GM21381 (cell line): ENCODE measurements around the gene TAAR5.
"Not testable (repeated sequence)": the region's sequence is repeated elsewhere in the genome, so short reads cannot be mapped to it uniquely, and the experiment has no call there.

ENCODE experiments used
- ATAC-seq: cut with Tn5 transposase; IDR thresholded peaks from one replicate; pipeline ENCODE4 v1.9.1; 2021; ENCODE audit warnings: mild to moderate bottlenecking, moderate library complexity; ENCODE audit not compliant: unreplicated experiment

TAAR5 gene

DNA sequence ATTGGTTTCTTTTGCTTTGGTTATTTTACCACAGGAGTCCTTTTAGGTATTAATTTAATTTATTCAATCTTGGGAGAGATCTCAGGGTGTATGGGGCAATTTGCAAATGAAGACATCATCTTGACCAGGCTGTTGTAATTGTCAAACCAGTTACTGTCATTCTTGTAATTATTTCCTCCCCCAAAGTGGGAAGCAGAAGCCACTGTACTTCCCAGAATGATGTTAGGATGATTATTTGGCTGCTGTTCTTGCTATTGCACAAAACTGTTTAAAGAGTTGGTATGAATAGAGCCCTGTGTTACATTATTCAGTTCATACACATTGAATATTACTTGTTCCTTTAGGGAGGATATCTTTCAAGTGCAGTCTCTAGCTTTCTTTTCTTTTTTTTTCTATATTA is 17.8 kb downstream of the TAAR5 start:
- no peak for ATAC-seq

DNA sequence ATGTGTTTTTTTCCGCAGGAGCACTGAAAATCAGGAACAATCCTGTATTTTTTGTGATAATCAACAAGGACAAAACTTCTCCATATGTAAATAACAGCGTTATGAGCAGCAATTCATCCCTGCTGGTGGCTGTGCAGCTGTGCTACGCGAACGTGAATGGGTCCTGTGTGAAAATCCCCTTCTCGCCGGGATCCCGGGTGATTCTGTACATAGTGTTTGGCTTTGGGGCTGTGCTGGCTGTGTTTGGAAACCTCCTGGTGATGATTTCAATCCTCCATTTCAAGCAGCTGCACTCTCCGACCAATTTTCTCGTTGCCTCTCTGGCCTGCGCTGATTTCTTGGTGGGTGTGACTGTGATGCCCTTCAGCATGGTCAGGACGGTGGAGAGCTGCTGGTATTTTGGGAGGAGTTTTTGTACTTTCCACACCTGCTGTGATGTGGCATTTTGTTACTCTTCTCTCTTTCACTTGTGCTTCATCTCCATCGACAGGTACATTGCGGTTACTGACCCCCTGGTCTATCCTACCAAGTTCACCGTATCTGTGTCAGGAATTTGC is 19.2 kb downstream of the TAAR5 start, which contains the start of gene TAAR6:
Gene TAAR6, plus strand, starts transcription at position 102 of the 557 bp plus-strand sequence. Its CDS starts 0 bp downstream, at position 102.
- ATAC-seq = no peak

DNA sequence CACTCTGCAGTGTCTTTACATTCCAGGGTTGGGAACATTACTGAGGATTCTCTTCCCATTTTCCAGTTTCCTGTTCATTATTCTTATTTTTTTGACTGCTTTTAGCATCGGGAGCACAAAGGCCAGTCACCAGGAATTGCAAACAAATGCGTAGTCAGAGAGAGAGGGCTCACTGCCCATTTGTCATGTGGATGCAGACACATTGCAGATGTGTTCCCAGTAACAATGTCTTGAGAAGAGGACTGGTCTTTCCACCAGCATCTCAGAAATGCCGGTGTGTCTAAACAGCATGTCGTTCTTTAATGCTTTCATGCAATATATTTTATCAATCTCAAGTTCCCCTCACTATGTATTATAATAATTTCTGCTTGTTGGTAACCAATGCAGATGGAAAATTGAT is 20.4 kb downstream of the TAAR5 start:
- ATAC-seq = no peak

DNA sequence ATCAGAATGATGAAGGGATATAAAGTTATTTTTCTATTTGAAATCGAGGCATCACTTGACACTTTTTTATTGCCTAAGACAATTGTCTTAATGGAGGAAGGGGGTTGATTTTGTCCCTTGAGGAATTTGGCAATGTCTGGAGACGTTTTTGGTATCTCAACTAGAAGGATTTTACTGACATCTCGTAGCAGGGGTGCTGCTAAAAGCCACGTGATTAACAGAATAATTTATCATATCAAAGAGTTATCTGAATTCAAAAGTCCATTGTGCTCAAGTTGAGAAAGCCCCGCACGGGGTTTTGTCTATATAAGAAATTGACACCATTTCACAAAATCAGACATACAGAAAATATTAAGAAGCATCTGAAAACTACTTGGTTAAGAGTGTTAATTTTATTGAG is 20.9 kb downstream of the TAAR5 start:
- ATAC-seq = no peak

DNA sequence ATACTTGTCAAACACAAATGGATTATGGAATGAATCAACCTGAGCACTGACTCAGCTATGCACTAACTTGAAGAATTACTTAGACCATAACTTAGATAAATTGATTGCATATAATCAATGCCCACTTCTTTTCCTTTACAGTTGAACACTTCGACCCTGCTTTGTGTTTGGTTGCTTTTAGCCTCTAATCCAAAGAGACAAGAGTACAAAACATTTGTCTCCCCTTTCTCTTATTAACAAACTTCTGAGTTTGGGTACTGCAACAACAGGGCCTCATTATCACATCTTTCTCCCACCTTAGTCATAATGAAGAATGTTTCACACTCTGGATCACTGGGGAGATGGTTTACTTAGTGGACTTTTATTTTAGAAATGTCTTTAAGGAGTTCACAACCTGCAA is 22.0 kb downstream of the TAAR5 start:
- ATAC-seq = no peak

DNA sequence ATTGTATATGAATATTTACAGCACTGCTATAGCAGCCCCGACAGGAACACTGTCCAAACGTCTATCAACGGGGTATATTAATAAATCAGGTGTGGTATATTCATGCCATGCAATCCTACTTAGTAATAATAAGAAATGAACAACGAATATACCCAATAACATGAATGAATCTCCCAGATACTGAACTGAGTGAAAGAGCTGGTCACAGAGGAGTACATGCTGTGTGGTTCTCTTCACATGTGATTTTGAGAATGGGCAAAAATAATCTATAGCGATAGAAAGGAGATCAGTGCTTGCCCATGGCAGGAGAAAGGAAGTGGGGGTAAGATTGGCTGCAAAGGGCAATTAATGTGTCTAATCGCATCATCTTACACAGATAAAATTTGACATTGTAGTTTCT is 23.1 kb downstream of the TAAR5 start:
- no peak for ATAC-seq

DNA sequence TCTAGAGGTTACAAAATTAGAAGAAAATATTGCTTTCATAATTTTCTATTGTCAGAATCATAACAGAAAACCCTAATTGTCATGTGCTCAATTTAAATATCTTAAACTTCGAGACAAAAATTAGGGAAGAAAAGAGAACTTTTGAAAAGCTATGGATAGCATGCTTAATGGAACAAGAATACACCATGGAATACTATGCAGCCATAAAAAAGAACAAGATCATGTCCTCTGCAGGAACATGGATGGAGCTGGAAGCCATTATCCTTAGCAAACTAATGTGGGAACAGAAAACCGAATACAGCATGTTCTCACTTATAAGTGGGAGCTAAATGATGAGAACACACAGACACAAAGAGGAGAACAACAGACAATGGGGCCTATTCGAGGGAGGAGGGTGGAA is 29.5 kb downstream of the TAAR5 start:
- ATAC-seq = not testable (repeated sequence)

DNA sequence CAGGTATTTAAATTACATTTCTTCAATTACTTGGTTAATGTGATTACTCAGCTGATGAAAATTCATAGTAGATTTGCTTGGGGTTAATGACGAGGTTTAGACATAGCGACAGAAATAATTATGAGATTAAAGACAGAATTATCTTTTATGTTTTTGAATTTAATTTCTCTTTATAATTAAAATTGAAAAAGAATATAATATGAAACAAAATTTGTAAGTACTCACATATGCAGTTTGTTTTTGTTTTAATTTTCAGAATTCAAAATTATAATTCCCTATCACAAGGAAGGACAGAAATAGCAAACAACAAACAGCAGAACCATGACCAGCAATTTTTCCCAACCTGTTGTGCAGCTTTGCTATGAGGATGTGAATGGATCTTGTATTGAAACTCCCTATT is 37.2 kb downstream of the TAAR5 start, which contains the start of gene TAAR8:
Gene TAAR8, plus strand, starts transcription at position 301 of the 400 bp plus-strand sequence. Its CDS starts 21 bp downstream, at position 322.
- ATAC-seq = no peak

DNA sequence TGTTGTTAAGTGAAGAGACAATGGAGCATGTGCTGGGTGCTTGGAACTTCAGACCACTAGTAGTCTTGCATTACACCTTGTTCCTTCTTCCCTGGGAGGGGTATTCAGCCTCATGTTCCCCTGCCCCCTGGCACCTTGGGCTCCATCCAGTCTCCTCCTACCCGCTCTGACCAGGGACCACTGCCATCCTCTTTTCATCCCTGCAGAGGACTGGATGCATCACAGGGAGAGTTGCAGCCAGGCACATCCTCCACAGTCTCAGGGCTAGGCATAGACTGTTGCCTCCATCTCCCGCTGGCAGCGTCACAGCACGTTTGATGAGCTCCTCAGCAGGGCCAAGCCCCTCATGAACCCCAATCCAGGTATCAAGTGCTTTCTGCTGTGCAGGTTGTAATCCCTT is 38.3 kb downstream of the TAAR5 start:
- ATAC-seq = no peak

DNA sequence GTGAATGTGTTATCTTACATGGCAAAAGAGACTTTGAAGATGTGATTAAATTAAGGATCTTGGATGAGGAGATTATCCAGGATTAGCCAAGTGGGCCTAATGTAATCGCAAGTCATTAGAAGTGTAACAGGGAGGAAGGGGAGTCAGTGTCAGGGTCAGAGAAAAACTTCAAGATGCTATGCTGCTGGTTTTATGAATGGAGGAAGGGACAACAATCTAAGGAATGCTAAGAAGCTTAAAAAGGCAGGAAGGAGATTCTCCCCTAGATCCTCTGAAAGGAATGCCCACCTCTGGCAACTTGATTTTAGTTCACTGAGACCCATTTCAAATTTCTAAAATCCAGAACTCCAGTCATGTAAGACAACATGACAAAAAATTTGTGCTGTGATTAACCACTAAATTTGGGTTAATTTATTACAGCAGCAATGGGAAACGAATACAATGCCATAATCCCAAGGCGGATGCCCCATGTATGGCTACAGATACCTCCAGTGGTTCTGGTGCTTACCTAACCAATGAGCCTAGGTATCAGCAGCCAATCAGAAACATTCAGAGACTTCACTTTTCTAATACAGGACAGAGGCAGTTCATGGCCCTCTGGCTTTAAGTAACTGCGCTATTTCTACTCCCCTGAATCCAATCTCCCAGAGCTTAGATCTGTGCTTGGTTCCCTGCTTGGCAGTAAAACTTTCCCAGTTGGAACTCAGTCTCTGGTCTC is 40.6 kb downstream of the TAAR5 start:
- ATAC-seq = no peak

DNA sequence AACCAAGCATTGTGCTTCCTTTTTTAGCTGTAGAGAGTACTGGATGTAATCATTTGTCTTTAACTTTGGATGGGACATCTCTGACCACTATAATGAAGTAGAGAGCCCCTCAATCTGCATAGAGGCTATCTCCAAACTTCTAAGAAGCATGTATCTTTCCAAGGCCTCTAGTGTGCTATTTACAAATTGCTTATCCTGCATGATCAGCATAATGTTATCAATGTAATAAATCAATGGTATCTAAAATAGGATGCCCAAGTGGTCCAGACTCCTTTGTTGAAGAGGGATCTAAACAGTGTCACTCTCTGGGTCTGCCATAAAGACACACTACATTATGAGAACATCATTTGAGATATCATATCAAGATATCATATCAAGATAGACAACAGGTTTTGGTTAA is 44.7 kb downstream of the TAAR5 start:
- ATAC-seq = no peak
